HG02623 (cell line): ENCODE results near the gene DAAM2.

Source experiments
- ATAC-seq: cut with Tn5 transposase; IDR thresholded peaks from one replicate; pipeline ENCODE4 v1.9.1; 2021; ENCODE audit warnings: moderate library complexity; ENCODE audit not compliant: unreplicated experiment

The DAAM2 gene

DNA sequence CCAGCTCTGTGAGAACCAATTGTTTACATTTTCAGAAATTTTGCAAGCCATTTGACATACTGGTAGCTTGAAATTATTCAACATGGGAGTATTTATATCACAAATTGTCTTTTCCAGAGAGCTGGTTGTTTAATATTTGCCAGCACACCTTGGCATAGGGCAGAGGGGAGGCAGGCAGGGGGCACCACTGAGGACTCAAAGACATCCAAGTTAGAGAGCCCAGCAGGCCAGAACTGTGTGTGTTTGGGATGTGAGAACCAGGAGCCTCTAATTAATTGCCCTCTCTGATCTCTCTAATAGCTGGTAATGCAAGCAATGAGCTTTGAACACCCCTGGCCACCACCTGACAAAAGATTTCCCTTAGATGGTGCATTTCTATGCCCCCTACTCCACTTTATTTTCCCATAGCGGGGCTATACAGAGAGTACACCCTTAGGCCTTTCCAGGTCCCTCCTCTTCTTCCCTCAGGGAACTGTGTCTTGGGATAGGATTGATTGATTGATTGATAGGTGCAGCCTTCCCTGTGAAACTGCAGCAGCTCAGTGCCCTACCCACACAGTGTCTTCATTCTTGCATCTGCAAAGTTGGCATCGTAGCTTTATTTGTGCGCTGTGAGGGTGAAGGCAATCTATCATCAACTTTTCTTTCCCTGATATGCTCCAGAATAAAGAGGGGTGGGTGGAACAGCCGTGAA lies 112.9 kb downstream of the DAAM2 start:
- no peak for ATAC-seq

DNA sequence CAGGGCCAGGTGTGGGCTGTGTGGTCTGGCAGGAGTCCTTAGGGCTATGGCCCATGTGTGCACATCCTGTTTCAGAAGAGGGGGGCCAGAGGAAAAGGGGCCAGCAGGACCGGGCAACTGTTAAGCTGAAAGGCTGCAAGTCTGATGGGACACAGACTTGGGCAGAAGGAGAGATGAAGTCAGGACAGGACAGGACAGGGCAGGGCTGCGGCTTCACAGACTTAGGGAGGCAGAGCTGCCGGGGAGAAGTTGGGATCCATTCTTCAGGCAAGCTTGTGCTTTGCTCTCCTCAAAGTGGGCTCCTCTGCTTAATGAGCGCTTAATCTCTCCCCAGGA lies 113.4 kb downstream of the DAAM2 start:
- no peak for ATAC-seq

DNA sequence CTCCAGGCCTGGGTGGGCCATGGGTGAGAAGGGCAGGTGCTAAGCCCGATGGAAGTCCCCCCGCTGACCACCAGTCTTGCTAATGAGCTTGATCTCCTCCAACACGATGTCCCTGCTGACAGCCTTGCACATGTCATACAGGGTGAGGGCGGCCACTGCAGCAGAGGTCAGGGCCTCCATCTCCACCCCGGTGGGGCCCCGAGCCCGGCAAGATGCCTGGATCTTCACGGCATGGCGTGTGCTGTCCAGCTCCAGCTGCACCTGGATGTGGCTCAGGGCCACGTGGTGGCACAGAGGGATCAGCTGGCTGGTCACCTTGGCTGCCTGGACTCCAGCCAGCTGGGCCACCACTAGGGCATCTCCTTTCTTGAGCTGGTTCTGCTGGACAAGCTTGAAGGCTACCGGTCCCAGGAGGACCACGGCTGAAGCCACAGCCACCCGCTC lies 114.2 kb downstream of the DAAM2 start:
- no peak for ATAC-seq

DNA sequence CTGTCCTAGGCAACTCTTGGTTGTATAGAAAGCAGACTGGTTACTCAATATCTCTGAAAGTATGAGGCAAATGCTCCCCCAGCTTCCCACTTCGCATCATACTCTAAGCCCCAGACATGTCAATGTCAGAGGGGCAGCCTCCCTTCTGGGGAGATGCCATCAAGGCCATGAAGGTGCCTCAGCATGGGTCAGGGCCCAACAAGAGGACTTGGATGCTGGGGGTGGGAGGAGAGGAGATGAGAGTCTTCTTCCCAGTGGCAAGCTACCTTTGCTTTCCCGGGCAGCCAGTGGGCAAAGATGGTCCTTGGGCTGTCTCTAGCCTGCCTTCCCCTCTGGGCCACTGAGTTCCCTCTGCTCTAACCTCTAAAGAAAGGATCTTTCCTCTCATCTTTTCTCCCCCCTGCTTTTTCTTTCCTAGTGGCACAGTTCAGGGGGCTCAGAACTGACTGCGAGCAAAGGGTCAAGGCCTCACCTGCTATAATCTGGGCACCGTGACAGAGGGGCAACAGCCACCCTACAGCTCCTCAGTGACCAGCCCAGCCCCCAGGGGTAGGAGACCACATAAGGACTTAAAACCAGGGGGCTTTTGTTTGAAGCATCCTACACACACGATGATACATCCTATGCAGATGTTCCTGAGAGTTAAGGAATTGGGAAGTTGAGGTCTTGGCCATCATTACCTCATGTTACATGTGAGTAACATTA lies 115.8 kb downstream of the DAAM2 start:
- ATAC-seq, result no peak

DNA sequence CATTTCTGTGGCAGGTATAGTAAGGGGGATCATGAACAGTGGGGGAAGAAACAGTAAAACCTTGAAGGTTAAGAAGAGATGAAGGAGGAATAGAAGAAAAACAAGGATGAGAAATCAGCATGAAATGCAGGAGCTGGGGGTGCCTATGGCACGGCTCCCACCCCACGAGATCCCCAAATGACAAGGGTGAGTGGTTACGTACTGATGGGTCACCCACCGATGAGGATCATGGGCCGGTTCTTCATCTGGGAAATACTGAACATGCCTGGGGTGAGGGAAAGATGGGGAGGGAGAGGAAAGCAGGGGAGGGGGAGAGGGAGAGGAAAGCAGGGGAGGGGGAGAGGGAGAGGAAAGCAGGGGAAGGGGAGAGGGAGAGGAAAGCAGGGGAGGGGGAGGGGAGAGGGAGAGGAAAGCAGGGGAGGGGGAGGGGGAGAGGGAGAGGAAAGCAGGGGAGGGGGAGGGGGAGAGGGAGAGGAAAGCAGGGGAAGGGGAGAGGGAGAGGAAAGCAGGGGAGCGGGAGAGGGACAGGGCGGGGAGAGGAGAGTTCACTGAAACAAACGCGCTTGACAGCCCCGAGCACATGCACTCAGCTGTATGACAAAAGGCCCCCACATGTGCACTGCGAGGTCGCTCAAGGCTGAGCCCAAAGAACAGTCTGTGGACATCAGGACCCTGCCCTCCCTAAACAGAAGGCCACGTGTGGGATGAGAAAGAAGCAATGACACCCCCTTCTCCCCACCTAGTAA lies 116.8 kb downstream of the DAAM2 start:
- ATAC-seq, result no peak

DNA sequence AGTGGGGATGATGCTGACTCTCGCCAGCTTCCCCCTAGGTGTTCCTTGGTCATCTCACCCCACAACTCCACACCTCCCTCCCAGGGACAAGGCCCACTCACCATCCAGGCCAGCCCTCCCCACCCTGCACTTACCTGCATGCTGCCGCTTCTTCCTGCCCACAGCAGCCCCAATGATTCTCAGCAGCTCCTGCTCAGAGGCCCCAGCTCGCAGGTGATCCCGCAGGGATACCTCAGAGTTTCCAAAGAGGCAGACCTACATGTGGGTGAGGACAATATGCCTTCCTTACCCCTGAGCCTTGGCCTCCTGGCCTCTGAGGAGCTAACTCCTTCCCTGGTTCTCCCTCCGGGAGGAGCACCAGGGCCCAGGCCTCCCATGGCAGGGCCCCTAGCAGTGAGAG lies 117.5 kb downstream of the DAAM2 start:
- no peak for ATAC-seq

DNA sequence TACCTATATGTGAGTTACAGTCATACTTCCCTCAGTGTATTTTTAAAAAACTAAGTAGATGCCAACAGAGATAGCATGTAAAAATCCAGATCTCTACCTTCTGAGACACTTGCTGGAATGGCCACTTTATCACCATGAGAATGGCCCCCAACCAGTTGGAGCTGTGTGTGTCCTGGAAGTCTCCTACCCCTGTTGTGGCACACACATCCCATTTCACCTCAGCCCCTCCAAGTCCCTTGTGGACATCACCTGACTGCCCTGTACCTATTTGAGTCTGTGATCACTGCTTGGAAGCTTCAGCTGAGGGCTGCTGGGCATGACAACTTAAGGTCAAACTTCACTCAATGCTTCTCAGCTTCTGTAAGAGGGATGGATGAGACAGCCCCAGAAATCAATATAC lies 118.0 kb downstream of the DAAM2 start:
- no peak for ATAC-seq

DNA sequence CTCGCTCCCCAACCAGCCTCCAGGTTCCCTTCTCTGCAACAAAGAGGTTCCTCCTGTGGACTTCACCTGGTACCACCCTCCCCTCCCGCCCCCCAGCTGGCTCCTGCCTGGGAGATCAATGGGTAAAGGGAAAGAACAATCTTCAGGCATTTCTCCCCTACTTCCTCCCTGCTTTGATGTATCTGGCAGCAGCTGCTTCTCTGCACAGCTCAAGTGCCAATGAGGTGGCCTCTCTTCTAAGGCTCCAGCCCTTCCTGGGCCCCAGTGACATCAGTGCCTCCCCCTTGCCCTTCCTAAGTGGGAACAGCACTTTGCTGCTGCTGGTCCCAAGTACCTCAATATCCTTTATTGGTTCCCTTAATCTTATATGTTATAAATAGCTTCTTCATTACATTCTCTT lies 118.6 kb downstream of the DAAM2 start:
- no peak for ATAC-seq

DNA sequence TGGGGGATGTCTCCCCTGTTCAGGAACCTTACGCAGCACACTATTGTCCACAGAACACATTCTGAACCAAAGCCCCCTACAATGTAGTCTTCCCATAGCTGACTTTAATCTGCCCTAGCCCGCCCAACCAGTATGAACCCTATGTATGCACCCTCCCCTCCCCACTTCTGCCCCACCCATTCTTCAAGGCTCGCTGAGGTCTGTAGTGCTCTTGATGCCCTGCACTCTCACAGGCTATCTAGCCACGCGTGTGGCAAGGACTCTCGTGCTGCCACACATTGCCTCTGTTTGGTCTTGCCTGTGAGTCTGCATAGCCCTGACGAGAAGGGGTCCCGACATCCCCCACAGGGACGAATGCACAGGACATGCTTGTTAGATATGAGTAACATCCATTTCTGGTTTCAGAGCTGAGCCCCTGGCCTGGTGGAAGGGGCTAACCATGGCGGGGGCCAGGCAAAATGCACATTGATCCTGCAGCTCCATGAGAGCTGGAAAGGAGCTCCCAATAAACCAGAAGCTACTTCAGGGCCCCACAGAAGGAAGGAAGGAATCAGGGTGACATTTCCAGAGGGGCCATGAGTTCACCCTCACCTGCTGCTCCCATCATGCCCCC lies 119.4 kb downstream of the DAAM2 start:
- no peak for ATAC-seq

DNA sequence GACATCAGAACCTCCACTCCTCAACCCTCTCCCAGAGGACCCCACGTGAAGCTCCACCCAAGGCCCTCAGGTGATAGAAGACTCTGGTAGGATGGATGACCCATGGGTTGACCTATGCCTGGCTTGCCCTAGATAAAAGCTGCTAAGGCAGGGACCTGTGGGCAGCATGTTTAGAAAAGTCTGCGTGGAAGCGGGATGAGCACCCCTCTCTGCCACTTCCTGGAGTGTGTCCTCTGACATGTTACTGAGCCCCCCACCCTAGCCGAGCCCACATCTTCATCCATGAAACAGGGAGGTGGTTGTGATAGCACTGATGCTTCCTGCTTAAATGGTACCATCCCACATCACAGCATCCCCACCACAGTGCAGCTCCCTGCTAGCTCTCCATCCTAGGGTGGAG lies 120.3 kb downstream of the DAAM2 start:
- ATAC-seq, result no peak

DNA sequence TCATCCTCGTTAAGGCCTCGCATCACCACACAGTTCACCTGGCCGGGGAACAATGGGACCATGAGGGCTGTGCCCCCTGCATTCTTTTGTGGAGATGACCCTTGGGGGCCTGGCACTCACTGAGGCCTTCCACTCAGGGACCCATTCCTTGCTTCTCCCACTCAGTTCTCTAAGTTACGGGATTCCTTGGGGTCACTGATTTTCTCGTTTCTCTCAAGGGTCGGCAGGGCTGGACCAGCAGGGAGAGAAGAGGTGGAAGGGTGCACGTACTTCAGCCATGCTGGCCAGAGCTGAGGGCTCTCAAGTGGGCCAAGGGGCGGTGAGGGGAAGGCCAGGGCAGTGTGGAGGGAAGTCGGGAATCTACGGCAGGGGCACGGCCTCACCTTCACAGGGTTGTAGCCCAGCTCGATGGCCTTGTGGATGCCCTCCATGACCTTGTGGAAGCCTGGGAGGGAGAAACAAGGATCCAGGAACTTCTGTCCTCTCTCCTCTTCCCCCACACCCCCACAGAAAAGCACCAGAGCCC lies 121.3 kb downstream of the DAAM2 start:
- ATAC-seq, result no peak

DNA sequence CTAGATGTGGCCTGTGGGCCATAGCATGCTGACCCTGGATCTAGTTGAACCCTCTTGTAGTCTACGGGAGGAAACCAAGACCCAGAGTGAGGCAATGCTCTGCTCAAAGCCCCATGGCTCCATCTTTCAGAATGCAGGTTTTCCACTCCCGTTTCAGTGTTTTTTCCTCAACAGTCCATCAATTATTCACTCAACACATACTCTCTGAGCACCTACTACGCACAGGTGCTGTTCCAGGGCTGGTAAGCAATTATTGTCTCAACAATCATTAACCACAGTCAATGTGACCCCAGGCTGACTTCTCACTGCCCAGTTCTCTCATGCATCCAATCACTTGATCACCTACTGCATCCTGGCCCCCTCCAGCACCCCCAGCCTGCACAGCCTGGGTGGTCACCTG lies 122.1 kb downstream of the DAAM2 start:
- no peak for ATAC-seq

DNA sequence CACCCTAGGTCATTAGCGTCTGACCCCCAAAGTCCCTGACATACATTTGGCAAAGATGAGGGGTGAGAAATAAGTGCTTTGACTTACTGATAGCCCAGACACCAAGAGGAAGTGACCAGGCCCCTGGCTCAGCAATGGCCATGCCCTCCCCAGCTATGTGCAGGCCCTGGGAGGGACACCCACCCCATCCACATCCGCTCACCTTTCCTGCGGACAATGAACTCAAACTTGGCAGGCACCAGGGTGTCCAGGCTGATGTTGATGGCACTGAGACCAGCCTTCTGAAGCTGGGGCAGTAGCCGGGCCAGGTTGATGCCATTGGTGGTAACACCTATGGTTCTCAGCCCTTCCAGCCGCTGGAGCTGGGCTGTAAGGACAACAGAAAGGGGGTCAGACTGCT lies 123.7 kb downstream of the DAAM2 start:
- ATAC-seq, result no peak

DNA sequence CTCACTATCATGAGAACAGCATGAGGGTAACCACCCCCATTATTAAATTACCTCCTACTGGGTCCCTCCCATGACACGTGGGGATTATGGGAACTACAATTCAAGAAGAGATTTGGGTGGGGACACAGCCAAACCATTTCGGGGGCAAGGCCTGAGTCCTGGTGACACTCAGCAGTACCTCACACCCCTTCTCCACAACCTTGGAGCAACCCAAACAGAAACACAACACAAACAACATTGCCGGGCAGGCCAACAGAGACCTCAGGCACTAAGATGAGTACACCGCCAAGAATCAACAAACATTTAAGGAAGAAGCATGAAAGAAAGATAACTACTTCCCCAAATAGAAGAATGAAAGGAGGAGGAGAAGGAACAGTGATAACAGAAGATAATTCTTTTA lies 125.2 kb downstream of the DAAM2 start:
- no peak for ATAC-seq

DNA sequence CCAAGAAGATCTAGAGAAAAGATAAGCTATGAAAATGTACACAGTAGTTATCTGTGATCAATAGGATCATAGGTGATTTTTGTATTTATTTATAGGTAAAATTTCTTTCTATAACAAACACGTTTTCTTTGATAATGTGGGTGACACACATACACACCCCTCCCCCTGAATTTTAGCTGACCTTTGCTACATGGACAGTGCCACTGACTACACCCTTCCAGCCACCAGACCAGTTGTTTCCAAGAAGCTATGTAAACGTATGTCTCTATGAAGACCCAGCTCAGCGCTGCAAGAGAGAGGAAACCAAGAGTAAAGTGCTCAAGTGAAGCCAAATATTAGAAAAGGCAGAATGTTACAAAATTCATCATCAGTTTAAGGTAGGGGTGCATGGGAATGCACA lies 125.8 kb downstream of the DAAM2 start:
- ATAC-seq, result no peak

DNA sequence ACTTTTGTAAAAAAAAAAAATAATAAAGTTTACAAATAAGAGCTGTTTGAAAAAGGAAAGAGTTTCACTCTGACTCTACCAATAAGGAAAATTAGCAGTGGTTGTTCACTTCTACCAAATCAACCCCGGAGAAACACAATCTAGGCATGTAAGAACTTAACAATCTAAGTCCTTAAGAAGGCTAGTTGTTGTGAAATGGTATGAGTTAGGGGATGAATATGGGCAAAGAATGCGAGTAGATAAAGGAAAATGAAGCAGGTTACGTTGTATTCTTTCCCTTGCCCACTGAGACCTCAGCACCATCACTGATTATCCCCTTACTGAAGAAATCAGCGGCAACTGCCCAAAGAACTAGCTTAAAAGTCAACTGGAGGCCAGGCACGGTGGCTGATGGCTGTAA lies 126.7 kb downstream of the DAAM2 start:
- ATAC-seq, result no peak

DNA sequence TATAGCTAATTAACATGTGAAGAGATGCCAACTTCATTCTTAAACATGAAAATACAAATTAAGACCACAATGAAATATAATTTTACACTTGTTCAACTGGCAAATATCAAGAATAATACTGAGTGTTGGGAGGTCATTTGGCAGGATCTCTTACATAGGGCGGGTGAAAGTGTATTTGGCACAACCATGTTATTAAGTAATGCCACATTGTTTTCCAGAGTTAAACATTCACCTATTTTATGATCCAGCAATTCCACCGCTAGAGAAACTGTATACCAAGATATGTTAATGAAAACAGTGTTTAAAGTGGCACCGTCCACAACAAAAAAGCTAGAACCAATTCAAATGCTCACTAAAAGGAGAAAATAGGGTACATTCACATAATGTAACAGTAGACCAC lies 128.0 kb downstream of the DAAM2 start:
- no peak for ATAC-seq

DNA sequence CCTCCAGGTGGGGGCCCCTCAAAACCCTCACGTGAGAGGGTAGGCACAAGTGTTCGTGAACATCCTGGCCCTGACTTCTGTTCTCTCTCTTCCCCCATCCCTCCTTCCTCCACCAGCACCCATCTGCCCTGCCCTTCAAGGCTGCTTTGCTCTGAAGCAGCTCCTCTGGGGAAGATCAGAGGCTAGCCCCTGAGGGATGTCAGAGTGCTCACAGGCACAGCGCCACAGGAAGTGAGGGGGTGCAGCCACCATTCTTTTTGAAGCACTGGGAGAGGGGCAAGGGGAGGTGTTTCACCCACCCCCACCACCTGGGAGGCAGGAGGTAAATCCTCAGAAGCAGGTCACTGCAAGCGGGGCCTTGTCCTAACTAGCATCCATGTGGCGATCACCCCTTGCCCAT lies 130.6 kb downstream of the DAAM2 start:
- no peak for ATAC-seq

DNA sequence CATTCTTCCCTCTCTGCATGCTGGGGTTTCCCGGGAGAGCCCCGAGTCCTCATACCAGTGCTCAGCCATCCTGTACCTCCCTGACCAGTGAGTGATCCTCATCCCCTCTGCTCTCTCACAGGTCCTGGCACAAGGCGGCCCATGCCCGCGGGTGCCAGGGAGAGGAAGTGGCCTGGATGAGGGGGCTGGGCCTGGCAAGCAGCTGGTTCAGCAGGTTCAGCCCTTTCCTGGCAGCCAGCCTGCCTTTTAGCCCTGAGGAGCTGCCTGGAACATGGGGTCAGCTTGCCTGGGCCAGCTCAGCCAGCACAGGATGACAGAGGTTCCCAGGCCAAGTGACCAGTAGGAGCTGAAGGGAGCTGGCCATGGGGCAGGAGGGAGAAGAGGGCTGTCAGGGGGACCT lies 131.2 kb downstream of the DAAM2 start:
- ATAC-seq, result no peak

DNA sequence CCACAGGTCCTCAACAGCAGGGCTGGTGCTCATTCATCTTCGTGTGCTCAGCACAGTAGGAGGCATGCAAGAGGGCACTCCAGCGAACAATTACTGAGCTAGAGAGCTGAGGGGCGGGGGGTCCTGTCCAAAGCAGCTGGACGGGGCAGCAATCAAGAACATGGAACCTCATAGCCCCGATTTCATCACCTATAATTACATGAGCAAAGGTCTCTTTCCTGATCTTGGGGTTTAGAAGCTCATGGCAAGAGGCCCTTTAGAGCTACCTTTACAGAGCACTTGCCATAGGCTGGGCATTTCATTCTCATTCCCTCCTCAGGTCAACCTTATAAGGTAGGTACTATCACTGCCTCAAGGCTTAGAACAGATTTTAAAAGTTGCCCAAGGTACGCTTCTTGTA lies 131.7 kb downstream of the DAAM2 start:
- ATAC-seq, result no peak

DNA sequence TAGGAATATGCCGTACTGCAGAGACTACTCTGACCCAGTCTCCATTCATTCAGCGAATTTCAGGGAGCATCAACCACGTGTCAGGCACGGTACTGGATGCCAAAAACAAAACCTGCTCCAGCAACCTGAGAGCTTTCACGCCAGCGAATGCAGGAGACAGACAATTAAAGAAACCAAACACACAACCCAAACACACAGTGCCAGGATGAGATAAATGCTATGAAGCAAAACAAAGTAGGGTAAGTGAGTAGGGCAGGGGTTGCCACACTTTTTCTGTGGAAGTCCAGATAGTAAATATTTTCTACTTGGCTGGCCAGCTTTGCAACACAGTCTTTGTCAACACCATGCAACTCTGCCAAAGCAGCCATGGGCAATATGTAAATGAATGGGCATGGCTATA lies 132.1 kb downstream of the DAAM2 start:
- no peak for ATAC-seq
